HG03175 (cell line): ENCODE data around the gene FAM53A.
"Not testable (repeated sequence)": the region's sequence is repeated elsewhere in the genome, so short reads cannot be mapped to it uniquely, and the experiment has no call there.

Experiments
- ATAC-seq: cut with Tn5 transposase; IDR thresholded peaks from one replicate; pipeline ENCODE4 v1.9.1; 2021; ENCODE audit warnings: mild to moderate bottlenecking, moderate library complexity; ENCODE audit not compliant: unreplicated experiment

Gene FAM53A

GRCh38 chr4:1641671-1642070 is 42.4 kb downstream of the FAM53A start:
- ATAC-seq = no peak

GRCh38 chr4:1640716-1641503 is 43.2 kb downstream of the FAM53A start:
- ATAC-seq = not testable (repeated sequence)

DNA sequence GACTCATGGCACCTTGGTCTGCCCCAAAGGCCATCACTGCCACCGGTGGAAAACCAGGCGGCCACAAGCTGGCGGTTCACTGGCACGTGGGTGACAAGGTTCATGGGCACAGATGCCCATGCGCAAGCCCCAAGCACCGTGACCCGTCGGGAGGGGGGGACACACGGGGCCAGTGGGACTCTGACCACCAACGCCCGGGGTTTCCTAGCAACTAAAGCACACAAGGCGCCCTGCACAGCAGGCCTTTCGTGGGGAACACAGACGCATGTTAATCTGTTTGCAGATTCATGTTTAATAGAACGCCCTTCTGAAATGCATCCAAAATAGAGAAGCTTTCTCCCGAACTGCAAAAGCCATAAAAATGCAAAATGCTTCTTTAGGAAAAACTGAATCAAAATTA is 43.9 kb downstream of the FAM53A start:
- no peak for ATAC-seq

GRCh38 chr4:1639299-1639868 is 44.7 kb downstream of the FAM53A start:
- no peak for ATAC-seq

- ATAC-seq = no peak
These were observed 45.2 kb downstream of the FAM53A start for GRCh38 chr4:1638873-1639272.

GRCh38 chr4:1638272-1638598 is 45.9 kb downstream of the FAM53A start:
- ATAC-seq = no peak

DNA sequence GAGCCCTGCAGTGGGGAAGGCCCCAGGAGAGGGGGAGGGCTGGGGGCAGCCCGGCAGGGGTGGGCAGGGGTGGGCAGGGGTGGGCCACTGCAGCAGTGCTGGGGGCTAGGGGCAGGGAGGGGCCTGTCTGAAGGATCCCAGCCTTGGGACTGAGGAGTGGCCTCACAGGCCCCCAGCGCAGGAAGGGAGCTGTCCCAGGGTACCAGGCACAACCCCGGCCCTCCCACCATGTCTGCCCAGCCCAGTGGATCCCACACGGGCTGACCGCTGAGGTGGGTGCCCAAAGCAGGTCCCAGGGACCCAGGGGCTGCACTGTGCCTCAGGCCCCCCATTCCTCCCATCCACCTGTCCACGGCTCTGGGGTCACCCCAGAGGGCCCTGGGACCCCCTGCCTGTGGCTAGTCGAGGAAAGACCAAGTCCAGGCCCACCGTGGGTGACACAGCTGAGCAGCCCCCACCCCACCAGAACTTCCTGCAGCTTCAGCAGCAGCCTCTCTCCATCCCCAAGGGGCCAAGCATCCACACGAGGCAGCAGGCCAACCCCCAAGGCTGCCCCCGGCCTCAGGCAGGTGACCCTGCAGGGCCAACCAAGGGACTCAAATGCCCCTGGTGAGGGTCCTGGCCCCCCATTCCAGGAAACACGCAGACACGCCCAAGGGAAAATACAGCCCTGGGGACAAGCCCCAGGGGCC is 46.4 kb downstream of the FAM53A start:
- no peak for ATAC-seq

DNA sequence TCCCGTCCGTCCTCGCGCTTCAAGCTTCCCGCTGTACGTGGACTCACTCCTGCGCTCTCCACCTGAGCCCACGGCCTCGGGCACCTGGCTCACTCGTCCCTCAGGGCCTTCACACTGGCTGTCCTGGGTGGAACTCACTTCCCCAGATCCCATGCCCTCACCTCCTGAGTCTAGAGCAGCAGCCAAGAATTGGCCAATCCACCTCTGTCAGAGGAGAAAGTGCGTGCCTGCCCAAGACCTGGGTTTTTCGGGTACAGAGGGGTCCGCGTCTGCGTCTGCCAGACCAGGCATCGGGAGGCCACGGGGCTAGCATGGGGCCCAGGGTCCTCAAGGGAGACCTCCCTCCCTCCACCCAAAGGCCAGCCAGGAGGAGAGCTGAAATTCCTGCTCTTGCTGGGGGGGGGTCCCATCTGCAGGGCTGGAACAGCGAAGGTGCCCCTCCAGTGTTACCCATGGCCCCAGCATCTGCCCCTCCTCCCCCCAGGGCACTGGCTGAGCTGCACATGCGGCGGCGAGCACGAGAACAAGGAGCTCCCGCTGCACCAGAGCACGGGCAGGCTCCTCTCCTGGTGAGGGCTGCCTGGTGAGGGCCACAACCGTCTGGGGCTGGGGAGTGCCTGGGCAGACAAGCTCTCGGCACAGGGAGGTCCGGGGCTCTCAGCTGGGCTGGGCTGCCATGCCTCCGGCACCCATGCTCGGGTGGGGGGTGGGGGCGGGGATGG is 47.5 kb downstream of the FAM53A start:
- ATAC-seq = no peak

DNA sequence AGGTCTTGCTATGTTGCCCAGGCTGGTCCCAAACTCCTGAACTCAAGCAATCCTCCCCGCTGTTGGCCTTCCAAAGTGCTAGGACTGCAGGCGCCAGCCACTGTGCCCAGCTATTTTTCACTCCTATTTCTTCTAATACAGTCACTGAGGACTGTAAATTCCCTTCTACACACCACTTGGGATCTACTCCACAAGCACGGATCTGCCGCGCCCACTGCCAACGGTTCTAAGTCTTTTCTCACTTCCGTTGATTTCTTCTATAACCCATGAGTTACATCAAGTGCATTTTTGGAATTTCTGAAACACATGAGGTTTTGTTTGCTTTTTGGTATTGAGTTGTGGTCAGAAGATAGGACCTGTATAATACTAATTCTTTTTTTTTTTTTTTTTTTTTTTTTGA is 48.6 kb downstream of the FAM53A start:
- ATAC-seq = no peak

- ATAC-seq = no peak
These were observed 50.1 kb downstream of the FAM53A start for GRCh38 chr4:1633993-1634392.

DNA sequence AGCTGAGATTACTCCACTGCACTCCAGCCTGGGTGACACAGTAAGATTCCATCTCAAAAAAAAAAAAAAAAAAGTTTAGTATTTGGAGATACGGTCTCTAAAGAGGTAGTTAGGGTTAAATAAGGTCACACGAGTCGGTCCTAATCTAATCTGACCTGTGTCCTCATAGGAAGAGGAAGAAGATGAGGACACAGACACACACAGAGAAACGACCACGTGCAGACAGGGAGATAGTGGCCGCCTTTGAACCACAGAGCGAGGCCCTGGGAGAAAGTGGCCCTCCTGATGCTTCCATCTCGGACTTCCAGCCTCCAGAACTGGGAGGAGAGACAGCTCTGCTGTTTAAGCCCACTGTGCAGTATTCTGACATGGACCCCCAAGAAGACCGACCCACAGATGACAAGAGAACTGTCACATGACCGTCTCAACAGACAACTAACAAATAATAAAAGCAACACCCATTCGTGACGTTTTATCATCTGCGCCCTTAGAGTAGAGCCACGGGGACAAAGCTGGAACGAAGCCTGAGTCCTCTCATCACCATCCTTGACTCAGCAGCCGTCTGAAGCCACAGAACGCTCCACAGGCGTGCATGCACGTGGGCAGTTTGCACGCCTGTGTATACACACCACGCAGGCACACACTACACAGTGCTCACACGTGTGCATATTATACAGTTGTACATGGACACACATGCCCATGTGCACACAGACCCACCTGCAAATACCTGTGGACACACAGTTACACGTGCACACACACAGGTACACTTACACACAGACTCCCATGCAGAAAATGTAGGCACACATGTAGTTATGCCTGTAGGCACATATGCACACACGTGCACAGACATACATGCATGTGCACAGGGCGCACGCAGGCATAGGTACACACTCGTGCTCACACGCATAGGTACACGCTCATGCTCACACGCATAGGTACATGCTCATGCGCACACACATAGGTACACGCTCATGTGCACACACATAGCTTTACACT is 51.7 kb downstream of the FAM53A start:
- no peak for ATAC-seq

GRCh38 chr4:1631136-1631535 is 53.0 kb downstream of the FAM53A start:
- no peak for ATAC-seq

GRCh38 chr4:1630266-1630665 is 53.8 kb downstream of the FAM53A start:
- no peak for ATAC-seq

GRCh38 chr4:1629699-1630083 is 54.4 kb downstream of the FAM53A start:
- no peak for ATAC-seq

- ATAC-seq = no peak
These were observed 55.0 kb downstream of the FAM53A start for GRCh38 chr4:1628892-1629698.

GRCh38 chr4:1627417-1628313 is 56.4 kb downstream of the FAM53A start:
- no peak for ATAC-seq

DNA sequence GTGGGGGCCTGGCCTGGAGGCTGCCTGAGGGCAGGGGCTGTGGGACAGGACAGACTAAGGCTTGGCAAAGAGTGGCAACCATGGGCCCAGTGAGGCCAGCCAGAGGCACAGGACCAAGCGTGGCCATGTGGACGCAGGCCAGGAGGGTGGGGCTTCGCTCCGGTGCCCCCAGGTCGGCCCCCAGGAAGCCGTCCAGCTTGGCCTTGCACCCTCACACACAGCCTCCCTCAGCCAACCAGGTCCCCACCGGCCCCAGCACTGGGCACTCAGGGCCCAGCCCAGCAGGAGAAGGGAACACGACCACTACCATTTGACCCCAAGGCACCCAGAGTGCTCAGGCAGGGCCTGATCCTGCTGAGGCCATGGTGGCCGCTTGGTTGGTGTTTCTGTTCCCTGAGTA is 57.2 kb downstream of the FAM53A start:
- no peak for ATAC-seq

- no peak for ATAC-seq
These were observed 58.0 kb downstream of the FAM53A start for GRCh38 chr4:1626151-1626550.
